SK-N-SH treated with all-trans-retinoic acid at 6 μM for 48 hours (cell line): ENCODE measurements around the gene WHRN.

Source experiments
- CREB5 ChIP-seq: fragments of 250-450 bp; sonication (Bioruptor Pico); IDR thresholded peaks from 2 replicates; pipeline ENCODE4 v1.5.1; 2020; ENCODE audit warnings: low read depth, mild to moderate bottlenecking, moderate library complexity
- CSRNP3 ChIP-seq: fragments of 250-450 bp; sonication (Bioruptor Pico); IDR thresholded peaks from 2 replicates; pipeline ENCODE4 v1.5.1; 2021; ENCODE audit warnings: mild to moderate bottlenecking, moderate library complexity
- OSR1 ChIP-seq: fragments of 250-450 bp; sonication (Bioruptor Pico); IDR thresholded peaks from 2 replicates; pipeline ENCODE4 v1.8.0; 2022; ENCODE audit warnings: moderate library complexity, mild to moderate bottlenecking, inconsistent platforms
- PATZ1 ChIP-seq: fragments of 250-450 bp; sonication (Bioruptor Pico); IDR thresholded peaks from 2 replicates; pipeline ENCODE4 v1.8.0; 2020; ENCODE audit warnings: mild to moderate bottlenecking, moderate library complexity, borderline replicate concordance
- PPARA ChIP-seq: fragments of 250-450 bp; sonication (Bioruptor Pico); IDR thresholded peaks from 2 replicates; pipeline ENCODE4 v1.5.0; 2020; ENCODE audit warnings: mild to moderate bottlenecking, borderline replicate concordance
- RARB ChIP-seq: fragments of 250-450 bp; sonication (Bioruptor Pico); IDR thresholded peaks from 2 replicates; pipeline ENCODE4 v1.8.0; 2021; ENCODE audit warnings: mild to moderate bottlenecking, moderate library complexity
- ZC3H10 ChIP-seq: fragments of 250-450 bp; sonication (Bioruptor Pico); IDR thresholded peaks from 2 replicates; pipeline ENCODE4 v1.5.1; 2021; ENCODE audit warnings: mild to moderate bottlenecking, moderate library complexity
- ZFP30 ChIP-seq: fragments of 450-650 bp; formaldehyde crosslinking; IDR thresholded peaks from 2 replicates; pipeline ENCODE4 v1.5.0; 2022; ENCODE audit warnings: mild to moderate bottlenecking, moderate library complexity
- ZNF70 ChIP-seq: fragments of 450-650 bp; formaldehyde crosslinking; IDR thresholded peaks from 2 replicates; pipeline ENCODE4 v1.5.0; 2020; ENCODE audit warnings: mild to moderate bottlenecking, moderate library complexity
- ZNF8 ChIP-seq: fragments of 450-650 bp; formaldehyde crosslinking; IDR thresholded peaks from 2 replicates; pipeline ENCODE4 v1.5.0; 2020; ENCODE audit warnings: mild to moderate bottlenecking, moderate library complexity

GRCh38 chr9:114362394-114362793 is 142.9 kb downstream of the WHRN start:
- TF ChIP-seq ZNF70 (no peak), OSR1 (CRISPR knock-in tag) (no peak), ZC3H10 (CRISPR knock-in tag) (no peak), CSRNP3 (no peak), ZFP30 (CRISPR knock-in tag) (no peak), PPARA (CRISPR knock-in tag) (no peak), ZNF8 (CRISPR knock-in tag) (no peak), CREB5 (CRISPR knock-in tag) (no peak), PATZ1 (CRISPR knock-in tag) (no peak), RARB (CRISPR knock-in tag) (no peak)
